ENCODE measurements around the gene MAPK4.

The MAPK4 gene

DNA sequence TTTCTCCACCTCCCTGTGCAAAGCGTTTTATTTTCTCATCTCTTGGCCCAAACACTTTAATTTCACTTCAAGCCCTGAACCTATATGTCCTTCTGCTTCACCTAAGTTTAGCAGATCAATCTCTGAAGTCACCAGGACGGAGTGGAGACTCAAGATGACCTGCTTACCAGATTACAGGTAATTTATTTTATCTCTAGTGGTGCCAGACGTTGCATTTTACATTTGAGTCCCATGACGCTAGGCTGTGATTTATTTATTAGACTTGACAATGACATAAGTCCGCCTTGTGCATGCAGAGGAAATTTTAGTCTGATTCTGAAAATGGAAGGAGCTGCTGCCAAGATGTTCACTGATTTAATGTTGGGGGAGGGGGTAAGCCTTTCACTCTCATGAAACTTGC is 186.1 kb downstream of the MAPK4 start:
- no peaks in the 10 kb centered on the region for H4K20me1 ChIP-seq (ENCODE audit: insufficient read depth, low read length)
- no peak for TF ChIP-seq EZH2phosphoT487 (IDR thresholded peaks at IDR 0.05; ENCODE audit: low read depth)
- TF ChIP-seq, protein P1, sequence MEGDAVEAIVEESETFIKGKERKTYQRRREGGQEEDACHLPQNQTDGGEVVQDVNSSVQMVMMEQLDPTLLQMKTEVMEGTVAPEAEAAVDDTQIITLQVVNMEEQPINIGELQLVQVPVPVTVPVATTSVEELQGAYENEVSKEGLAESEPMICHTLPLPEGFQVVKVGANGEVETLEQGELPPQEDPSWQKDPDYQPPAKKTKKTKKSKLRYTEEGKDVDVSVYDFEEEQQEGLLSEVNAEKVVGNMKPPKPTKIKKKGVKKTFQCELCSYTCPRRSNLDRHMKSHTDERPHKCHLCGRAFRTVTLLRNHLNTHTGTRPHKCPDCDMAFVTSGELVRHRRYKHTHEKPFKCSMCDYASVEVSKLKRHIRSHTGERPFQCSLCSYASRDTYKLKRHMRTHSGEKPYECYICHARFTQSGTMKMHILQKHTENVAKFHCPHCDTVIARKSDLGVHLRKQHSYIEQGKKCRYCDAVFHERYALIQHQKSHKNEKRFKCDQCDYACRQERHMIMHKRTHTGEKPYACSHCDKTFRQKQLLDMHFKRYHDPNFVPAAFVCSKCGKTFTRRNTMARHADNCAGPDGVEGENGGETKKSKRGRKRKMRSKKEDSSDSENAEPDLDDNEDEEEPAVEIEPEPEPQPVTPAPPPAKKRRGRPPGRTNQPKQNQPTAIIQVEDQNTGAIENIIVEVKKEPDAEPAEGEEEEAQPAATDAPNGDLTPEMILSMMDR (IDR thresholded peaks at IDR 0.05; ENCODE audit: low read depth, low read length), result no peak
- no peaks in the 10 kb centered on the region for H3K36me3 ChIP-seq (replicated peaks; ENCODE audit: low read depth, low read length)
- no peak overlapping the region for H2AFZ ChIP-seq (ENCODE audit: low read depth, low read length)
- no peak overlapping the region for H3K27ac ChIP-seq (ENCODE audit: low read length)
- no peaks in the 10 kb centered on the region for H3K79me2 ChIP-seq (ENCODE audit: low read length)
- no peak overlapping the region for H3K9ac ChIP-seq (ENCODE audit: low read length)
- H3K27me3 ChIP-seq (ENCODE audit: low read depth, low read length), result peaks cover 27% of the 10 kb centered on the region
- H3K4me1 ChIP-seq (ENCODE audit: low read length), result no peaks in the 10 kb centered on the region
- peaks cover 8% of the 10 kb centered on the region for H3K9me3 ChIP-seq (ENCODE audit: insufficient read depth, low read length)
- H3K4me2 ChIP-seq (ENCODE audit: low read length), result no peak overlapping the region
- H3K4me3 ChIP-seq (ENCODE audit: low read length), result no peak overlapping the region

DNA sequence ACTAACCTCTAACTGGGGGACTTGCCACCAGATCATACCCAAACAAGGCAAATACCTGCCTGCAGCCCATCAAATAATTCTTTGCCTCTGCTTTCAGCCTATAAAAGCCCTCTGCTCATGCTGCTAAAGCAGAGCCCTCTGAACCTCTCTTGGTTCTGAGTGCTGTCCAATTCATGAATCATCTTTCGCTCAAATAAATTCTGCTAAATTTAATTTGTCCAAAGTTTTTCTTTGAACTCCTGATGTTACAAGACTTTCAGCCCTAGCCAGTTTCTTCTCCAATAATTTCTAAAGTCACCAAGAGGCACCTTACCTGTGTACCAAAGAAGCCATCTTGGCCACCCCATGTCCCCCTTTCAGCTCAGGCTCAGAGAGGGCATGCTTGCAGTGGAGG is 188.0 kb downstream of the MAPK4 start:
- Histone ChIP-seq H3K4me2 (ENCODE audit: low read length) (no peak overlapping the region), H3K36me3 (replicated peaks; ENCODE audit: low read depth, low read length) (no peaks in the 10 kb centered on the region), H4K20me1 (ENCODE audit: insufficient read depth, low read length) (no peaks in the 10 kb centered on the region), H3K4me1 (ENCODE audit: low read length) (no peaks in the 10 kb centered on the region), H3K27me3 (ENCODE audit: low read depth, low read length) (peaks cover 36% of the 10 kb centered on the region), H3K27ac (ENCODE audit: low read length) (no peak overlapping the region), H3K79me2 (ENCODE audit: low read length) (no peaks in the 10 kb centered on the region), H3K9ac (ENCODE audit: low read length) (no peak overlapping the region), H3K4me3 (ENCODE audit: low read length) (no peak overlapping the region), H3K9me3 (ENCODE audit: insufficient read depth, low read length) (peaks cover 5% of the 10 kb centered on the region), H2AFZ (ENCODE audit: low read depth, low read length) (no peak overlapping the region)
- TF ChIP-seq, protein P1 (IDR thresholded peaks at IDR 0.05; ENCODE audit: low read depth, low read length), result no peak
- no peak for TF ChIP-seq EZH2phosphoT487 (IDR thresholded peaks at IDR 0.05; ENCODE audit: low read depth)

DNA sequence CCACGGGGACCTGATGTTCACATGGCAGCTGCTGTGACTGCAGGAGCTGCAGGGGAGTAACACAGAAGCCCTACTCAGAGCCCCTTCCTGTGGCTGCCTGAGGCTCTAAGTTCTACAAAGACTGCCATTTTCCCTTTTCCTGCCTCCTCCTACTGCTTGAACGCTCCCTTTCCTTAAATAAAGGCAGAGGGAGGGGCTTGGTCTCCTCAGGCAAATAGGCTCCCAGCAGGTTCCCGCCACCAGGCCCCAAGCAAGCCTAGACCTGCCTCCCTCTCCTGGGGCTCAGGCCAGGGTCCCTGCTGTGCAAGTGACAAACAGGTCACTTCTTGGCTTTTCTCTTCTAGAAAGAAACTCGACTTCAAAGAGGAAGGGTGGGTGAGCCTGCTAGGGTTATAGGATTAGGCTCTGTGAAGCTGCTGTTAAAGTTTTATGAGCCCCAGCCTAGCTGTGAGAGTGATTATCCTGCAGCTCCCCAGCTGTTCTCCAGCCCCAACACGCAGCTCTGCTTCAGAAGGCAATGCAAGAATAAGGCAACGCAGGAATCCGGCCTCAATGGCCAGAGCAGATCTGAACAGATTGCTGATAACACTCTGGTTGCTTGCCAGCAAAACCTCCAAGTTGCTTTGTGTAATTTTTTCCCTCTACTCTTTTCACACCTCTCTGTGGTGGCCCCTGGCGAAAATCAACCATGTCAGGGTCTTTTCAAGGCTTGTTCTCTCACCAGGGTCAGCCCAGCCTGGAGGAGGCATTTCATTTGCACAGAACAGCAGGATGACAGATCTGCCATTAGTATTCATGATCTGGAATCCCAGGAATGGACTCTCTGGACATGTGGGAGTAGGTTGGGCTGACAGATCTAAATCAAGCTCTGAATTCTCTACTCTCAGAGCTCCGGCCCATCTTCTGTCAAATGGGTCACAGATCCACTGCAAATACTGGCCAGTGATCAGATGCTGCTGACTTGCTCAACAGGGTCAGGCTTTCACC is 188.6 kb downstream of the MAPK4 start:
- Histone ChIP-seq H3K9me3 (ENCODE audit: insufficient read depth, low read length) (no peaks in the 10 kb centered on the region), H3K4me1 (ENCODE audit: low read length) (no peaks in the 10 kb centered on the region), H3K4me3 (ENCODE audit: low read length) (no peak overlapping the region), H3K79me2 (ENCODE audit: low read length) (no peaks in the 10 kb centered on the region), H3K4me2 (ENCODE audit: low read length) (no peak overlapping the region), H3K9ac (ENCODE audit: low read length) (no peak overlapping the region), H3K36me3 (replicated peaks; ENCODE audit: low read depth, low read length) (no peaks in the 10 kb centered on the region), H3K27me3 (ENCODE audit: low read depth, low read length) (peaks cover 37% of the 10 kb centered on the region), H4K20me1 (ENCODE audit: insufficient read depth, low read length) (no peaks in the 10 kb centered on the region), H3K27ac (ENCODE audit: low read length) (no peak overlapping the region), H2AFZ (ENCODE audit: low read depth, low read length) (no peak overlapping the region)
- no peak for TF ChIP-seq EZH2phosphoT487 (IDR thresholded peaks at IDR 0.05; ENCODE audit: low read depth)
- TF ChIP-seq, protein P1 (IDR thresholded peaks at IDR 0.05; ENCODE audit: low read depth, low read length), result no peak

DNA sequence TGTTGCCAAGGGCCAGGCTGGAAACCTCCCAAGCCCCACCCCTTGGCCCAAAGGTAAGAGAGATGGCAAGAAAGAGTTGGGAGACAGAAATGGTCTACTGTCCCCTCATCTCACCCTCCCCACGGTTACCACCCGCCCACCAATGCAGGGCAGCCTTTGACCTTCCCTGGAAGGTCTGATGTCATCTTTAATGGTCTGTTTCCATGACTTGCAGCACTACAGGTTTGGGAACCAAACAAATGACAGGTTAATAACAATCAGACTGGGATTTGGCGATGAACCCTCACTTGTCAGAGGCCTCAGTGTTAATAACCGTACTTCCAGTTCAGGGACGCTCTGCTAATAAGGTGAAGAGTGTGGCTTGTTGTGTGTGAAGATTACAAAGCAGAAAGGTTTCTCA is 189.5 kb downstream of the MAPK4 start:
- Histone ChIP-seq H3K9ac (ENCODE audit: low read length) (no peak overlapping the region), H3K36me3 (replicated peaks; ENCODE audit: low read depth, low read length) (no peaks in the 10 kb centered on the region), H3K27me3 (ENCODE audit: low read depth, low read length) (peaks cover 46% of the 10 kb centered on the region), H3K4me2 (ENCODE audit: low read length) (no peak overlapping the region), H3K4me3 (ENCODE audit: low read length) (no peak overlapping the region), H4K20me1 (ENCODE audit: insufficient read depth, low read length) (no peaks in the 10 kb centered on the region), H3K79me2 (ENCODE audit: low read length) (no peaks in the 10 kb centered on the region), H2AFZ (ENCODE audit: low read depth, low read length) (no peak overlapping the region), H3K9me3 (ENCODE audit: insufficient read depth, low read length) (no peaks in the 10 kb centered on the region), H3K4me1 (ENCODE audit: low read length) (no peaks in the 10 kb centered on the region), H3K27ac (ENCODE audit: low read length) (no peak overlapping the region)
- TF ChIP-seq, protein P1 (IDR thresholded peaks at IDR 0.05; ENCODE audit: low read depth, low read length), result no peak
- TF ChIP-seq EZH2phosphoT487 (IDR thresholded peaks at IDR 0.05; ENCODE audit: low read depth), result no peak

All from OCI-LY3 (cell line).